ENCODE results near the gene TMED6.

The TMED6 gene

DNA sequence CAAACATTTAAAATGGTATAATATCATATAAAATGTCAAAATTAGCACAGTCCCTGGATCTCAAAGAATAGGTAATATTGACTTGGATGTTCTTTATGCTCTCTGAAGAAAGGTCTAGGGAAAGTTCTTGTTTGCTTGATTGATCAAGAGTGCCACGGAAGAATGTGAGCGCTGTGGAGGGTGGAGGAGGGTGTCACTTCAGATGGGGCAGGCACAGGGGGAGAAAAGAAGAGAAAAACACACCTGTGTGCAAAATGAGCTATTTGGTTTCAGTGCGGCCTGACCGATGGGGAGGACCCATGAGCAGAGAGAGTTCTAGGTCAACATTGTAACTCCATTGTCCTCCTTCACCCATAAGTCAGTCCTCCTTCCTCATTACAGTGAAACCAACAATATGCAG is 49.3 kb downstream of the TMED6 start:
- no peak for TF ChIP-seq TCF12 (IDR thresholded peaks at IDR 0.05; ENCODE audit: low read depth)
- no peak for TF ChIP-seq CEBPB (IDR thresholded peaks at IDR 0.05)
- no peak for TF ChIP-seq NFIC (IDR thresholded peaks at IDR 0.05)
- no peak for TF ChIP-seq ZBTB7A (IDR thresholded peaks at IDR 0.05; ENCODE audit: low read depth)
- no peak for TF ChIP-seq TEAD4 (IDR thresholded peaks at IDR 0.05)
- TF ChIP-seq, protein P1, sequence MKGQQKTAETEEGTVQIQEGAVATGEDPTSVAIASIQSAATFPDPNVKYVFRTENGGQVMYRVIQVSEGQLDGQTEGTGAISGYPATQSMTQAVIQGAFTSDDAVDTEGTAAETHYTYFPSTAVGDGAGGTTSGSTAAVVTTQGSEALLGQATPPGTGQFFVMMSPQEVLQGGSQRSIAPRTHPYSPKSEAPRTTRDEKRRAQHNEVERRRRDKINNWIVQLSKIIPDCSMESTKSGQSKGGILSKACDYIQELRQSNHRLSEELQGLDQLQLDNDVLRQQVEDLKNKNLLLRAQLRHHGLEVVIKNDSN (IDR thresholded peaks at IDR 0.05), result no peak
- no peak for TF ChIP-seq RAD21 (IDR thresholded peaks at IDR 0.05; ENCODE audit: low read depth)
- TF ChIP-seq, protein P2, sequence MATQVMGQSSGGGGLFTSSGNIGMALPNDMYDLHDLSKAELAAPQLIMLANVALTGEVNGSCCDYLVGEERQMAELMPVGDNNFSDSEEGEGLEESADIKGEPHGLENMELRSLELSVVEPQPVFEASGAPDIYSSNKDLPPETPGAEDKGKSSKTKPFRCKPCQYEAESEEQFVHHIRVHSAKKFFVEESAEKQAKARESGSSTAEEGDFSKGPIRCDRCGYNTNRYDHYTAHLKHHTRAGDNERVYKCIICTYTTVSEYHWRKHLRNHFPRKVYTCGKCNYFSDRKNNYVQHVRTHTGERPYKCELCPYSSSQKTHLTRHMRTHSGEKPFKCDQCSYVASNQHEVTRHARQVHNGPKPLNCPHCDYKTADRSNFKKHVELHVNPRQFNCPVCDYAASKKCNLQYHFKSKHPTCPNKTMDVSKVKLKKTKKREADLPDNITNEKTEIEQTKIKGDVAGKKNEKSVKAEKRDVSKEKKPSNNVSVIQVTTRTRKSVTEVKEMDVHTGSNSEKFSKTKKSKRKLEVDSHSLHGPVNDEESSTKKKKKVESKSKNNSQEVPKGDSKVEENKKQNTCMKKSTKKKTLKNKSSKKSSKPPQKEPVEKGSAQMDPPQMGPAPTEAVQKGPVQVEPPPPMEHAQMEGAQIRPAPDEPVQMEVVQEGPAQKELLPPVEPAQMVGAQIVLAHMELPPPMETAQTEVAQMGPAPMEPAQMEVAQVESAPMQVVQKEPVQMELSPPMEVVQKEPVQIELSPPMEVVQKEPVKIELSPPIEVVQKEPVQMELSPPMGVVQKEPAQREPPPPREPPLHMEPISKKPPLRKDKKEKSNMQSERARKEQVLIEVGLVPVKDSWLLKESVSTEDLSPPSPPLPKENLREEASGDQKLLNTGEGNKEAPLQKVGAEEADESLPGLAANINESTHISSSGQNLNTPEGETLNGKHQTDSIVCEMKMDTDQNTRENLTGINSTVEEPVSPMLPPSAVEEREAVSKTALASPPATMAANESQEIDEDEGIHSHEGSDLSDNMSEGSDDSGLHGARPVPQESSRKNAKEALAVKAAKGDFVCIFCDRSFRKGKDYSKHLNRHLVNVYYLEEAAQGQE (IDR thresholded peaks at IDR 0.05; ENCODE audit: low read depth), result no peak
- no peak for TF ChIP-seq FOXM1 (IDR thresholded peaks at IDR 0.05; ENCODE audit: borderline replicate concordance, low read depth)
- TF ChIP-seq EGR1 (IDR thresholded peaks at IDR 0.05), result no peak
- no peak for TF ChIP-seq TAF1 (IDR thresholded peaks at IDR 0.05; ENCODE audit: low read depth)
- no peak for TF ChIP-seq CREB1 (IDR thresholded peaks at IDR 0.05; ENCODE audit: low read depth)

DNA sequence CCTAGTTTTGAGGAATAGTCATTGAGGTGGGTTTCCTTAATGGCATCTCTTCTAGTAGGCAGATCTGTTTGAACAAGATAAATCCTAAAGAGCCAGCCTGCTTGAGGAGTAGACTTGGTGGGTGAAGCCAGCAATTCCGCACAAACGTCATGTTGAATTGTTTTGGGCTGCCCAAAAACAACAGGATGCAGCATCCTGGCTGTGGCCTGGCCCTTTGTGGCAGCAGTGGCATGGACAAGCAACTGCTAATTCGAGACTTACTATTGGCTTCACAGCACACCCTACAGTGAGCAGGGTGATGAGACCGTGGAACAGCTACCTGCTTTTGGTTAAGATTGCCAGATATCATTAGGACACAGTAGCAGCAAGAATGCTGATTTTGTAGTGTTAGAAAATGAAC is 49.7 kb downstream of the TMED6 start:
- TF ChIP-seq YY1 (IDR thresholded peaks at IDR 0.05; ENCODE audit: low read depth) (no peak), EP300 (IDR thresholded peaks at IDR 0.05; ENCODE audit: borderline replicate concordance) (no peak), TAF1 (IDR thresholded peaks at IDR 0.05; ENCODE audit: low read depth) (no peak), TEAD4 (IDR thresholded peaks at IDR 0.05) (no peak), CREB1 (IDR thresholded peaks at IDR 0.05; ENCODE audit: low read depth) (no peak), TCF12 (IDR thresholded peaks at IDR 0.05; ENCODE audit: low read depth) (no peak), FOXM1 (IDR thresholded peaks at IDR 0.05; ENCODE audit: borderline replicate concordance, low read depth) (no peak), EGR1 (IDR thresholded peaks at IDR 0.05) (no peak)

DNA sequence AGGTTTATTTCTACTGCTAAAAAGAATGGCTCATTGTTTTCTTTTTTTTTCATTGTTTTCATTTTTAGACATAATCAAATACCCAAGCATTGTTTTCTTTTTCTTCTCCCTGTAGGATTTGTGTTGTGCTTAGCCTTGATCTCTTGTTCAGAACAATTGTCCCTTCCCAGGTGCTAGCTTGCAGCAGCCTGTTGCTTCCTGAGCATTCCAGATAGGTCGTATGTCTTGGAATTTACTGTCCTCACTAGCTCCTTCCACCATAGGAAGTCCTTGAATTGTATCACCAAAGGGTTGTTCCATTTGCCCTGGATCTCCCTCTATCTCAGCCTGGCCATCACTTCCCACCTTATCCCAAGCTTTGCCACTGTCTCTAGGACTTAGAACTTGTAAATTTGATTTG is 50.4 kb downstream of the TMED6 start:
- no peak for TF ChIP-seq EGR1 (IDR thresholded peaks at IDR 0.05)
- no peak for TF ChIP-seq RAD21 (IDR thresholded peaks at IDR 0.05; ENCODE audit: low read depth)
- TF ChIP-seq TCF12 (IDR thresholded peaks at IDR 0.05; ENCODE audit: low read depth), result no peak
- no peak for TF ChIP-seq CEBPB (IDR thresholded peaks at IDR 0.05)

DNA sequence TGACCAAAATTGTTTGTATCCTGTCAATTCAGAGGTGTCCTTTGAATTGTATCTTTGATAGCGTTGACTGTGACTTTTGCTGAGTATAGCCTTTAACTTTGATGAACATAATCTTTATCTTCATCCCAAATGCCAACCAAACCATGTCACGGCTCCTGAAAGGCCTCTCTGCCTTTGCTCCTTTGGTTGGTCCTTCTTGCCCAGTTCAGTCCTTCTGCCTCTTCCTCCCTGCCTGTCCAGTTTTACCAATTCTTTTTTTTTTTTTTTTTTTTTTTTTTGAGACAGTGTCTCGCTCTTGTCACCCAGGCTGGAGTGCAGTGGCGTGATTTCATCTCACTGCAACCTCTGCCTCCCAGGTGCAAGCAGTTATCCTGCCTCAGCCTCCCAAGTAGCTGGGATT is 53.3 kb downstream of the TMED6 start:
- TF ChIP-seq, protein P1 (IDR thresholded peaks at IDR 0.05), result no peak
- TF ChIP-seq ZBTB7A (IDR thresholded peaks at IDR 0.05; ENCODE audit: low read depth) (no peak), TAF1 (IDR thresholded peaks at IDR 0.05; ENCODE audit: low read depth) (no peak), TCF12 (IDR thresholded peaks at IDR 0.05; ENCODE audit: low read depth) (no peak)

DNA sequence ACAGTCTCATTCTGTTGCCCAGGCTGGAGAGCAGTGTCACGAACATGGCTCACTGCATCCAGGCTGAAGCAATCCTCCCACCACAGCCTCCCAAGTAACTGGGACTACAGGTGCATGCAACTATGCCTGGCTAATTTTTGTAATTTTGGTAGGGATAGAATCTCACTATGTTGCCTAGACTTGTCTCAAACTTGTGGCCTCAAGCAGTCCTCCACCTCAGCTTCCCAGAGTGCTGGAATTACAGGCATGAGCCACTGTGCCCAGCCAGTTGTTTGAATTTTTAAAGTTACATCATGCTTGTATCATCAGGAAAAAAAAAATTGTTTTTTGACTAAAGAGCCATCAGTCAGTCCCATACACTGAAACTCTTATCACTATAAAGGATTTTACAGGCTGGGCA is 57.5 kb downstream of the TMED6 start:
- TF ChIP-seq CEBPB (IDR thresholded peaks at IDR 0.05), result no peak
- no peak for TF ChIP-seq FOXM1 (IDR thresholded peaks at IDR 0.05; ENCODE audit: borderline replicate concordance, low read depth)
- no peak for TF ChIP-seq YY1 (IDR thresholded peaks at IDR 0.05; ENCODE audit: low read depth)
- TF ChIP-seq, protein P1 (IDR thresholded peaks at IDR 0.05), result no peak
- TF ChIP-seq TCF12 (IDR thresholded peaks at IDR 0.05; ENCODE audit: low read depth), result no peak
- TF ChIP-seq TAF1 (IDR thresholded peaks at IDR 0.05; ENCODE audit: low read depth), result no peak
- TF ChIP-seq RAD21 (IDR thresholded peaks at IDR 0.05; ENCODE audit: low read depth), result no peak
- no peak for TF ChIP-seq CREB1 (IDR thresholded peaks at IDR 0.05; ENCODE audit: low read depth)
- TF ChIP-seq NFIC (IDR thresholded peaks at IDR 0.05), result no peak
- TF ChIP-seq, protein P2 (IDR thresholded peaks at IDR 0.05; ENCODE audit: low read depth), result no peak
- TF ChIP-seq, protein P3, sequence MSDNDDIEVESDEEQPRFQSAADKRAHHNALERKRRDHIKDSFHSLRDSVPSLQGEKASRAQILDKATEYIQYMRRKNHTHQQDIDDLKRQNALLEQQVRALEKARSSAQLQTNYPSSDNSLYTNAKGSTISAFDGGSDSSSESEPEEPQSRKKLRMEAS (IDR thresholded peaks at IDR 0.05), result no peak
- TF ChIP-seq ZBTB7A (IDR thresholded peaks at IDR 0.05; ENCODE audit: low read depth), result no peak
- TF ChIP-seq TEAD4 (IDR thresholded peaks at IDR 0.05), result no peak
- TF ChIP-seq EP300 (IDR thresholded peaks at IDR 0.05; ENCODE audit: borderline replicate concordance), result no peak

DNA sequence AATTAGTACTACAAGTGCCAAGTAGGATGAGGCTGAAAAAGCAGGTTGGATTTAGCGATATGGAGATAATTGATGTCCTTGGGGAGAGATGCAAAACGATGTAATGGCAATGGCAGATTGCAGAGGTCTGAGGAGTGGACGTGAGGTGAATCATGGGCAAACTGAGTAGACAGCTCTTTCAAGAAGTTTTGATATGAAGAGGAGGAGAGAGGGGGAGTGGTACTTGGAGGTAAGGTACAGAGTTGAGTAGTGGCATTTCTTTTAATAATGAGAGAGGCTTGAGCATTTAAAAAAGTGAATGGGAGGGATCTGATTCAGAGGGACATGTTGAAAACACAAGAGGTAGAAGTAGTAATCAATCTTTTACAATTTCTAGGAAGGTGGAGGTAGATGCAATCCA is 58.2 kb downstream of the TMED6 start:
- TF ChIP-seq RAD21 (IDR thresholded peaks at IDR 0.05; ENCODE audit: low read depth) (no peak), TEAD4 (IDR thresholded peaks at IDR 0.05) (no peak), EGR1 (IDR thresholded peaks at IDR 0.05) (no peak)
- TF ChIP-seq, protein P2 (IDR thresholded peaks at IDR 0.05; ENCODE audit: low read depth), result no peak
